SH-SY5Y (cell line): ENCODE measurements around the gene NKG7.

Experiments
- GATA2 ChIP-seq: IDR thresholded peaks from 2 replicates; pipeline ENCODE4 v1.6.1; 2011; ENCODE audit warnings: mild to moderate bottlenecking, low read depth, low read length
- GATA3 ChIP-seq: IDR thresholded peaks from 2 replicates; pipeline ENCODE4 v1.6.1; 2011; ENCODE audit warnings: low read depth, mild to moderate bottlenecking, low read length, moderate library complexity

DNA sequence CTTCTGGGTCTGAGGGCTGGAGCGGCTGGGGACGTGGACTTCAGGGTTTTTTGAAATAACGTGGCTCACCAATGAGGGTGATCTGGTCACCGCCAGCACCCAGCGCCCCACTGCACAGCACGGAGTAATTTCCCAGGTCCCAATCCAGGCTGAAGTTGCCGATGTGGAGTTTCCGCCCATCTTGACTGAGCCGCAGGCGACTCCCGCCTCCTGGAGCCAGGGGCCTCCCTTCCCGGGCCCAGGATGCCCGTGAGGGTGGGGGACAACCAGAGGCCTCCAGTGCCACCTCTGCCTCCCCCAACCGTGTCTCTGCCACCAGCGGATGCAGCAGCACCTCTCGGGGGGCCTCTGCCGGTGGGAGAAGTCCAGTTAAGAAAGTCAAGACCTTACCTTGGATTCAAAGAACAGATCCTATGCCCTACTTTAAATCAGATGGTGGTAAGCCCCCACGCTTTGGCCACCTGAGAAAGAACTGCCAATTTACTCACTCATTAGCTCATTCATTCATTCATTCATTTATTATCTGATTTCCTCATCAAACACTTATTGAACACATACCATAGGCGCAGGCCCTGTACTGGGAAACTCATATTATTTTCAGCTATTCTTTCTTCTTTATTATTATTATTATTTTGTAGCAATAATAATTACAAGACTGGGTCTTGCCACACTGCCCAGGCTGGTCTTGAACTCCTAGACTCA lies 34.4 kb downstream of the NKG7 start:
- TF ChIP-seq GATA2 (no peak), GATA3 (no peak)
